GM12891 (cell line): ENCODE data around the gene AGT.
A peak's percentile ranks its signal among the peaks of the same experiment; 100 is the strongest.

Experiments used
- DNase-seq: peaks from one replicate; pipeline ENCODE4 v3.0.0; 2011; ENCODE audit warnings: low spot score; ENCODE audit not compliant: insufficient read length
- FAIRE-seq: peaks from 2 replicates; lab custom pipeline; 2011; peaks lifted over from hg19 to GRCh38; lab: Jason Lieb, UNC
- PAX5 ChIP-seq: IDR thresholded peaks from 2 replicates; pipeline ENCODE4 v1.6.1; 2011; ENCODE audit warnings: low read length, moderate library complexity, mild to moderate bottlenecking; ENCODE audit not compliant: insufficient read depth, severe bottlenecking
- POLR2A ChIP-seq: IDR thresholded peaks from 2 replicates; pipeline ENCODE4 v1.6.1; 2011; ENCODE audit warnings: low read depth, low read length, control low read depth
- POLR2AphosphoS5 ChIP-seq: IDR thresholded peaks from 2 replicates; pipeline ENCODE4 v1.6.1; 2011; ENCODE audit warnings: low read depth, low read length, control low read depth
- POU2F2 ChIP-seq: IDR thresholded peaks from 2 replicates; pipeline ENCODE4 v1.6.1; 2011; ENCODE audit warnings: low read depth, mild to moderate bottlenecking, control low read depth, low read length, moderate library complexity
- SPI1 ChIP-seq: IDR thresholded peaks from 2 replicates; pipeline ENCODE4 v1.6.1; 2011; ENCODE audit warnings: low read depth, low read length, control low read depth
- TAF1 ChIP-seq: IDR thresholded peaks from 2 replicates; pipeline ENCODE4 v1.6.1; 2011; ENCODE audit warnings: low read depth, low read length, control low read depth

AGT gene

DNA sequence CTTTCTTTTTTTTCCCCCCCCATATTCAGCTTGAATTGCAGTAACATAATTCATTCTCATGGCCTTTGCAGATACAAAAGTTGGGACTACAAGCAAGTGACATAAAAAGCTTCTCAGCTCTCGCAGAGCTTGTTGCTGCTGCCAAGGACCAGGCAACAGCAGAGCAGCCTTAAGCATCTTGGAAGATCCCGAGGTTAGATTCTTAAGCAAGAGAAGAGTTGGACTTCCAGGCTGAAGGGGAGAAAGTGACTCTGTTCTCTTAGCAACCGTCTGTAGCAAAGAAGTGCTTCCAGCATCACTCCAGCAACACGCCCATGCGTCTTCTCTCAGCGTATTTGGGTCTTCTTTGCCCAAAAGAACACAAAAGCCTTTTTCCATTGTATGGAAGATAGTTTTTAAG, 20.7 kb downstream of the AGT start:
- no peak for FAIRE-seq

DNA sequence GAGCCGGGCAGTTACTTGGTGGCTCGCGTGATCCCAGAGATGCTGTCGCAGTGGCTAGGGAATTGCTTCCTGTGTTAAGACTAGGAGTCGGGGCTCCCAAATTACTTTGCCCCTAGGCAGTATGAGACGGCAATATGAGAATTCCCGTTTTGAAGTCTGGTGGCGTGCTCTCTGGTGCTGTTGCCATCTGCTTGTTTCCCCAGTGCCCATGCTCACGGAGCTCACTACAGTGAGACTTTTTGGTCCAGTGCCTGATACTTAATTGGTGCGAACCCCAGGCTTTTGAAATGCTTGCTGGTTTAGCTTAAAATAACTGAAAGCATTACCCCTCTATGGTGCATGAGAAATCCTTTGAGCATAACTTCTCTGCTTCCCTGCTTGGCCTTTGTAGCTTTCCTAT, 22.3 kb downstream of the AGT start:
- TF ChIP-seq SPI1 = no peak
- no peak for TF ChIP-seq POU2F2
- TF ChIP-seq PAX5 = no peak
- TF ChIP-seq POLR2AphosphoS5 = no peak
- no peak for TF ChIP-seq TAF1
- no peak for TF ChIP-seq POLR2A
- no peak for FAIRE-seq
- DNase-seq = no peak

More for the DNA sequence above, 20.7 kb downstream of the AGT start:
- no peak for DNase-seq
- TF ChIP-seq POLR2AphosphoS5 (no peak), TAF1 (no peak), PAX5 (no peak), POU2F2 (no peak), POLR2A (no peak), SPI1 (no peak)

DNA sequence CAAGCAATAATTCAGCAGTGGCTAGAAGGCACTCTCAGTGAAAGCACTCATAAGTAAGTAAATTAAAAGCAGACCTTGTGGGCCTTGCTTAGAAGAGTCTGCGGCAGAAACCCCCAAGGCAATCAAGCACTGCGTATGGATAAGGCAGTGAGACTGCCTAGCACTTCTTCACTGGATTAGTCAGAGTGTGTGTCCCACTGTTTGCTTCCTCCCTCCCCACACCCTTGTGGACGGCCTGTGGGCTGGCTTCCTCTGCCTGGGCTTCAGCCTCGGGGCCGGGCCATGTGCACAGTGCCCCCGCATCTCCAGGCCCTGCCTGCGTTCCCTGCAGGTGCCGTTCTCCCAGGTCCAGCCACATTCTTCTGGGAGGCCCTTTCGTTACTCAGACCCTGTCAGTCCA, 23.8 kb downstream of the AGT start:
- FAIRE-seq (no peak), DNase-seq (no peak)
- no peak for TF ChIP-seq PAX5
- TF ChIP-seq TAF1 = no peak
- TF ChIP-seq SPI1 = no peak
- TF ChIP-seq POU2F2 = no peak
- TF ChIP-seq POLR2A = no peak
- no peak for TF ChIP-seq POLR2AphosphoS5

DNA sequence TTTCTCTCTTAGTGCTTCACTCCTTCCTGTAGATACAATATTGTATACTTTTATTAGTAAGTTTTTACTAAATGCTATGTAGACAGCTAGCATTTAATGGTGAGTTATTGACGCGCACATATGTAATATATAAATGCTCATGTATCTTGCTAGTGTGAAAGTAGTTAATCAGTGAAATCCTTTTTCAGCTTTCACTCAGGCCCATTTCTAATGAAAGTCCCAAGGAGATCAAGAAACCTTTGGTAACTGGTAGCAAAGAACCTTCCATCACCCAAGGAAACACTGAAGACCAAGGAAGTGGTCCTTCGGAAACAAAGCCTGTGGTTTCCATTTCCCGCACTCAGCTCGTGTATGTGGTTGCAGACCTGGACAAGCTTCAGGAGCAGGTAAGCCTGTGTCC, 27.2 kb downstream of the AGT start:
- no peak for DNase-seq
- no peak for FAIRE-seq
- TF ChIP-seq POU2F2 = no peak
- no peak for TF ChIP-seq SPI1
- no peak for TF ChIP-seq PAX5
- no peak for TF ChIP-seq POLR2A
- no peak for TF ChIP-seq POLR2AphosphoS5
- no peak for TF ChIP-seq TAF1

DNA sequence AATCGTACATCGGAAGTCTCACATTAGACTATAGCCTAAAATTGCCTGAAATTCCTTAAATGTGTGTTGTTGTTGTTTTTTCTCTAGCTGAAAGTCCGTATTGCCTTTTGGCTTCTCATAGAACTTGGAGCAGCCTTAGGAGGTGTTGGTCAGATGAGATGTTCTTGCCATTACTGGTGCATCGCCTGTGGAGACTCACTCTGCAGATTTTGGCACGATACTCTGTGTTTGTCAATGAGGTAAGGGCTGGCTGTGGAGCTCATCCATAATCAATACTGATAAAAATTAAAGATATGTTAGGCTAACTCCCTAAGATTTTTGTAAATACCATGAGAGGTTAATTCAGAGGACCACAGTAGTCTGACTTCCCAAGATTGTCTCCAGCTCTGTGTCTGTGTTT, 28.9 kb downstream of the AGT start:
- TF ChIP-seq POLR2A (no peak), PAX5 (no peak), TAF1 (no peak), POLR2AphosphoS5 (no peak), SPI1 (no peak), POU2F2 (no peak)
- no peak for FAIRE-seq

DNA sequence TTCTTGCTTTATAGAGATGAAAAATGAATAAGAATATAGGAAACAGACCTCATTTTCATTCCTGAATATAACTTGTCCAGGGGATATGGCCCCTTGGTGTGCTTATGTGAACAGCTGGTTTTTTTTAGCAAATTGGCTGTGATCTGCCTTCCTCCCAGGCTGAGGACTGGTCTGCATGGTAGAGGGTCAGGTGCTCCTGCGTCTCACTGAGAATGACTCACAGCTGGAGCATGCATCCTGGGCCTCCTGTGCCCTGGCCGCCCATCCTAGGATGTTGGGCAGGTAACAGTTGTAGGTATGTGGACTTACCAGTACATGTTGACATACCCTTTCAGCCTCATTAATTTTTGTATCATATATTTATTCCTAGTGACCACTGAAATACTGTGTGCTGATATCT, 29.8 kb downstream of the AGT start:
- no peak for FAIRE-seq
- TF ChIP-seq POLR2A = no peak
- no peak for TF ChIP-seq POU2F2
- TF ChIP-seq PAX5 = no peak
- no peak for TF ChIP-seq POLR2AphosphoS5
- TF ChIP-seq SPI1 = no peak
- TF ChIP-seq TAF1 = no peak
- no peak for DNase-seq

More for the DNA sequence above, 28.9 kb downstream of the AGT start:
- DNase-seq = no peak

DNA sequence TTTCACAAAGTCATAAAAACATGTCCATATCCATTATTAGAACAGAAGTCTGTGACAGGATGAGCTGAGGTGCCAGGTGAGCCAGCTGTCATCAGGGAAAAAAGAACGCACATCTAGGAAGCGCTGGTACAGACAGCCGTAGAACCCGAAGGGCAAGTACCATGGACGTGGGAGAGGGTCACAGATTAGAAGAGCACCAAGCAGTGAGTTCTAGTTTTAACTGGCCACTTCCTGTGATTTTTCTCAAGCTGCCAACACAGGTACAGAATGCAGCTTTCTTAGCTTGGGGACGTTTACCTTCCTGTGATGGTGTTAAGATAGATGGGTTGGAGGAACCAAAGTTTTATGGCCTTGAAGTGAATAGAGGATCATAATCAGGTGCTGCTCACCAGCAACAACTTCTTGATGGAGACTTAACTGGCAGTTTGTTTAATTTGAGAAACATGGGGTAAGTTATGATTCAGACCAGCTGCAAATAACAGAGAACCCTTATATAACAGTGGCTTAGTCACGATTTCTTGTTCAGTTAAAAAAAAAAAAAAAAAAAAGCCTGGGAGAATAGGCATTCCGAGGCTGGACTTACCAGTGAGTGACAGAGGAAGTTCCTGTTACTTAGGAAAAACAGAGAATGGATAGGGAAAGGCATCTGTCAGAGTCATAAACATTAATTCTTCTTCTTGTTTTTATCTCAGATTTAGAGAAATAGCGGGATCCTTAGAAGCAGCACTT, 30.9 kb downstream of the AGT start:
- TF ChIP-seq PAX5 (no peak), POLR2AphosphoS5 (no peak), POLR2A (no peak), POU2F2 (no peak), SPI1 (no peak), TAF1 (no peak)
- DNase-seq = no peak
- peak; percentile 59 for FAIRE-seq

DNA sequence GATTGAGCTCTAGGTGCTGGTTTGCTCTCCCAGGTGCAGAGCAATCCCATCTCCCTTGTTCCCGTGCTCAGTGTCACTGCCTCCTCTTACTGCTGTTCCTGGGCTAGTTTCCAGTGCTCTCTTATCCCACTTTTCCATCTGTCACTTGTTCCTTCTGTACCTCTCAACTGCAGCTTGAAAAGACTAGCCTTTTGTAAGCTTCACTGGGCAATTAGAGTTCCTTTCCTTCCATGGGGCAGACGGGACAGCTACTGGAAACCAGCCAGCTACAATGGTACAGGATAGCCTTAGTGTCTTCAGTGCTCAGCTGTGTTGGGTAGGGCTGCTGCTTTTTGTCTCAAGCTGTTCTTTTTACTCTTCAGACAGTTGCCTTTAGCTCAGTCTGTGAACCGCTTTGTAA, 31.6 kb downstream of the AGT start:
- TF ChIP-seq TAF1 (no peak), POLR2A (no peak), POU2F2 (no peak), POLR2AphosphoS5 (no peak), PAX5 (no peak), SPI1 (no peak)
- no peak for FAIRE-seq
- no peak for DNase-seq

DNA sequence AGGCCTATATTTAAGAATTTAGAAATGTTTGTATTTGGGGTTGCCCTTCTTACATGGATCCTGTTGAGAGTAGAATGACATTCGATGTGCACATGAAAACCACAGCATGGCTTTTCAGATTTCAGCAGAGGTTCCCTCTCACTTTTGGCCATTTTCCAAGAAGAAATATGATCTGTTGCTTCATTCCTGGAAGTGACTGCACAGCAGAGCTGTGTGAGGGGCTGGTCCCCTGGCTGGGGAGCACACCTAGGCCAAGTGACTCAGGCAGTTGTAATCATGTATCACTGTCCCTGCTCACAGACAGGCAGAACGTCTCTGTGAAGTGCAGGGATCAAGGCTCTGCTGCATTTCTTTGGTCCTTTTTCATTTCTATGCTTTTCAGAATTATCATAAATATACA, 32.3 kb downstream of the AGT start:
- TF ChIP-seq SPI1 = no peak
- TF ChIP-seq POLR2A = no peak
- no peak for TF ChIP-seq TAF1
- TF ChIP-seq POLR2AphosphoS5 = no peak
- no peak for TF ChIP-seq POU2F2
- no peak for TF ChIP-seq PAX5
- DNase-seq (no peak), FAIRE-seq (no peak)

DNA sequence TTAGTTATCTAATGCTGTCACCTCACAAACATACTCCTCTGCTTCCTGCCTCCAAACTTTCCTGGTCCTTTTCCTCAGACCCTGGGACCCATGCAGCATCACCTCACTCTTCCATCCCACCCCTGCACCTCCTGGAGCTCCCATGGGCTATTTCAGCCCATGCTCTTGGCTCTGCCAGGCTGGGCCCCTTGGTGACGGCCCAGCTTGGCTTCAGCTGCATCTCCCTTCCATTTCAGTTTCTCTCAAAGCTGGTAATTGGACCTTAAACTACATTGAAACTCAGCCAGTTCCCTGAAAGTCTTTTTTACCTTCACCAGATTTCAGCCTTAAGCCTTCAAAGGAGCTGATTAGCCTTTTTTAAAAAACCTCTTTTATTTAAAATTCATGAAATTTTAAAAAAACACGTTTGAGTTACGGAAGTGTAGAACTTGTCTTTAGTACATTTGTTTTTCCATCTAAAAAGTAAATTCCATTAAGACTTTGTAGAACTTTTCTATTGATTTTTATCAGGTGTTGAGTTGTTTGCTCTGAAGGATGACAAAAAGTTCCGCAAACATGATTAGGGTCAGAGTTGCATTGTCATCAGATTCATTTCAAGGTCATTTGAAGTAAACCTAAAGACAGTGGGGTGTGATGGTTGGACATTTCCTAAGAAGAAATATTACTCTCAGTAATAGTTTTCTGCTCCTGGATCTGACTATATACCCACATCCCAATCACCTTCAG, 33.5 kb downstream of the AGT start:
- DNase-seq (no peak), FAIRE-seq (no peak)
- no peak for TF ChIP-seq TAF1
- TF ChIP-seq PAX5 = no peak
- no peak for TF ChIP-seq POU2F2
- no peak for TF ChIP-seq POLR2AphosphoS5
- no peak for TF ChIP-seq POLR2A
- TF ChIP-seq SPI1 = no peak
